ENCODE data around the gene BEGAIN. TPM values are rescaled to one million over a fixed set of nuclear protein-coding genes. Genes with fewer than 3 reads are reported as not detected.

The BEGAIN gene
- total and polyA plus RNA-seq, 2 donors = 0.42 to 1.0 TPM

DNA sequence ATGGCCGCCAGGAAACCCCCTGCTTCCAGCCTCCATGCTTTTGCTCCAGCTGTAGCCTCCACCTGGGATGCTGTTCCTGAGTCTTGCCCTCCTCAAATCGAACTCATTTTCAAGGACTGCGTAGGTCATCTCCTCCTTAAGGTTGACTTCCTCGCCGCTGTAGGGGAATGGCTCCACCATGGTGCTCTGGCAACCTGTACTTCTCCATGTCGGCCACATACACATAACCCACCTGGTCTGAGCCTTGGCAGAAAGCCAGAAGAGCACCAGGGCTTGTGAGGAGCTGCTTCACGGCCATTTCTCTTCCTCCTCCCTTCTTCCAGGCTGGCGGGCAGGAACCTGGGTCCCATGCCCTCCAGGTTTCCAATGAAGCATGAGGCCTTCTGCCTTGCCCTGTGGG, 36.7 kb upstream of the BEGAIN start:
- Histone ChIP-seq H3K27me3 (ENCODE audit: control insufficient read depth in 2 of 2, insufficient read depth in 1 of 2, low read length in 1 of 2) (peaks cover 0 to 3% of the 10 kb centered on the region in 2 donors), H3K27ac (ENCODE audit: low read depth in 1 of 2, low read length in 1 of 2) (no peak overlapping the region), H3K9me3 (ENCODE audit: control insufficient read depth in 2 of 2, insufficient read depth in 1 of 2, low read length in 1 of 2) (no peaks in the 10 kb centered on the region), H3K4me3 (ENCODE audit: low read length in 2 of 2) (no peak overlapping the region), H3K4me1 (ENCODE audit: control insufficient read depth in 2 of 2, insufficient read depth in 2 of 2, low read length in 2 of 2) (peaks cover 0 to 1% of the 10 kb centered on the region in 2 donors), H3K36me3 (ENCODE audit: control insufficient read depth in 2 of 2, insufficient read depth in 2 of 2, low read length in 1 of 2) (no peaks in the 10 kb centered on the region)
- 91% methylated on average over 8 of the region's 8 CpGs for WGBS
- DNase-seq (ENCODE audit: low read depth in 6 of 9, low spot score in 9 of 9) = no peak

DNA sequence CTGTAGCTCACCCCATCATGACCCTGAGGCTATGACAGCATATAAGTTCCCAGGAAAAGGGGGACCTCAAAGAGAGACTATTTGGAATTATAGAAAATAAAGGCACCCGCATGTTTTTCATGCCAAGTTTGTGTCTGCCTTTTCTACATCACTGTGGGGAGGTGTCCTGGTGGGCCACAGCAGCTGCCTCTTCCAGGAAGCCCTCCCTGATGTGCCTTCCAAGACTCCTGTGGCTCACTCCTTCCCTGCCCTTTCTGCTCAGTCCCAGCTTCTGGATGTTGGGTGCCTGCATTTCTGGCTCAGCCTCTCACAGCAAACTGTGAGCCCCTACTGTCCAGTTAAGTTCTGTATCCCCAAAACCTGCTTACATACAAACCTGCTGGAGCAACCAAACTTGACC, 36.3 kb upstream of the BEGAIN start:
- WGBS = 100% methylated on average over 1 of the region's 1 CpG
- H3K36me3 ChIP-seq (ENCODE audit: control insufficient read depth in 2 of 2, insufficient read depth in 2 of 2, low read length in 1 of 2) = no peaks in the 10 kb centered on the region

DNA sequence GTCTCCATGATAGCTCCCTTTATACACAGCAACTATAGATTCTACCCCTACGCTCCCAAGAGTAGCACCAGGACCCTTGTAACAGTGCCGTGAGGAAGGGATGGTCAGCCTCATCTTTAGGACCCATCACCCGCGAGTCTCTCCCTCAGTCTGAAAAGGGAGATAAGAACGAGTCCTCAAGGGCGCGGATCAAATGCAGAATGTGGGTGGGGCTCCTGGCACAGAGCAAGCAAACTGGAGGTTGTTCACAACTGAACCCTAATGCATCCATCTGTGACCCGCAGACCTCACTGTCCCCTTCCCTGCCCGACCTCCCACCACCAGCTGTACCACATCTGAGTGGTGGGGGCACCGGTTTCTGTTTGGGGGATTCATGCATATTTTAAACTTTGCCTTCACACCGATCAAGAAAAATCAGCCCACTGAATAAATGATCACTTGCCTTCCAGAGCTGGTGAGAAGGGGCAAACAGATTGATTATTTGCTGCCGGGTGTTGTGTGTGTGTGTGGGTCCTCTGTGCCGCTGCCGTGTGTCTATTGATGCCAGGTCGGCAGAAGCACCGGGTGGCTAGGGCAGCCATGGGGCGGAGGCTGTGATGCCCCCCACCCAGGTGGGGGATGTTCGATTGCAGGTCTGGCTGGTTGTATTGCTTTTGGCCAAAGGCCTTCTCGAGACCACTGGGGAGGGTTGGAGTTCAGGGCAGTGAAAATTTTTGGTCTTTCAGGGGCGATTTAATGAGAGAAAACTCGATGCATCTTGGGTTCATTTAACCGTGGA, 35.7 kb upstream of the BEGAIN start:
- DNase-seq (ENCODE audit: low read depth in 6 of 9, low spot score in 9 of 9) = no peak

More for the DNA sequence above, 36.3 kb upstream of the BEGAIN start:
- Histone ChIP-seq H3K4me1 (ENCODE audit: control insufficient read depth in 2 of 2, insufficient read depth in 2 of 2, low read length in 2 of 2) (peaks cover 2 to 5% of the 10 kb centered on the region in 2 donors), H3K9me3 (ENCODE audit: control insufficient read depth in 2 of 2, insufficient read depth in 1 of 2, low read length in 1 of 2) (no peaks in the 10 kb centered on the region), H3K27ac (ENCODE audit: low read depth in 1 of 2, low read length in 1 of 2) (no peak overlapping the region), H3K27me3 (ENCODE audit: control insufficient read depth in 2 of 2, insufficient read depth in 1 of 2, low read length in 1 of 2) (peaks cover 0 to 3% of the 10 kb centered on the region in 2 donors), H3K4me3 (ENCODE audit: low read length in 2 of 2) (no peak overlapping the region)
- DNase-seq (ENCODE audit: low read depth in 6 of 9, low spot score in 9 of 9) = no peak

DNA sequence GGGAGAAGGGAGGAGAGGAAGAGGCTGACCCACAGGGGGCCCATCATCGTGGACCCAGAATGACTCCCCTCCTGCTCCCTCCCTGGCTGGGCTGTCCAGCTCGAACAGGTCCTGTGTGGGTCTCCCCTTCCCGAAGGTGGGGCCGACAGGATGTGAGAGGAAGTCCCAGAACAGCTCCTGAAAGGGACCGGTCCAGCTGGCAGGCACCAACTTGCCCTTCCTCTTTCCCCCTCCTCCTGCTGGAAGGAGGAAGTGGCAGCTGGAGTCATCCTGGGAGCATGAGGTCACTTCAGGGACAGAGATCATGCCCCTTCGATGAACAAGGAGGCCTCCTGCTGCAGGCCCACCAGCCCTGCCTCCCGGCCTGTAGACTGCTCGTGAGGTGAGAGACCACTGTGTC, 35.0 kb upstream of the BEGAIN start:
- Histone ChIP-seq H3K36me3 (ENCODE audit: control insufficient read depth in 2 of 2, insufficient read depth in 2 of 2, low read length in 1 of 2) (no peaks in the 10 kb centered on the region), H3K4me3 (ENCODE audit: low read length in 2 of 2) (no peak overlapping the region), H3K27ac (ENCODE audit: low read depth in 1 of 2, low read length in 1 of 2) (no peak overlapping the region), H3K27me3 (ENCODE audit: control insufficient read depth in 2 of 2, insufficient read depth in 1 of 2, low read length in 1 of 2) (peaks cover 0 to 3% of the 10 kb centered on the region in 2 donors), H3K9me3 (ENCODE audit: control insufficient read depth in 2 of 2, insufficient read depth in 1 of 2, low read length in 1 of 2) (no peaks in the 10 kb centered on the region), H3K4me1 (ENCODE audit: control insufficient read depth in 2 of 2, insufficient read depth in 2 of 2, low read length in 2 of 2) (peaks cover 14 to 18% of the 10 kb centered on the region in 2 donors)
- whole genome bisulfite sequencing = 57% methylated on average over 8 of the region's 8 CpGs
- DNase-seq (ENCODE audit: low read depth in 6 of 9, low spot score in 9 of 9) = no peak

More for the DNA sequence above, 35.7 kb upstream of the BEGAIN start:
- whole genome bisulfite sequencing = 95% methylated on average over 22 of the region's 22 CpGs
- H3K4me1 ChIP-seq (ENCODE audit: control insufficient read depth in 2 of 2, insufficient read depth in 2 of 2, low read length in 2 of 2) = peaks cover 7 to 12% of the 10 kb centered on the region in 2 donors
- H3K27me3 ChIP-seq (ENCODE audit: control insufficient read depth in 2 of 2, insufficient read depth in 1 of 2, low read length in 1 of 2) = peaks cover 0 to 3% of the 10 kb centered on the region in 2 donors
- no peak overlapping the region for H3K4me3 ChIP-seq (ENCODE audit: low read length in 2 of 2)
- H3K9me3 ChIP-seq (ENCODE audit: control insufficient read depth in 2 of 2, insufficient read depth in 1 of 2, low read length in 1 of 2) = no peaks in the 10 kb centered on the region
- H3K27ac ChIP-seq (ENCODE audit: low read depth in 1 of 2, low read length in 1 of 2) = no peak overlapping the region
- no peaks in the 10 kb centered on the region for H3K36me3 ChIP-seq (ENCODE audit: control insufficient read depth in 2 of 2, insufficient read depth in 2 of 2, low read length in 1 of 2)

DNA sequence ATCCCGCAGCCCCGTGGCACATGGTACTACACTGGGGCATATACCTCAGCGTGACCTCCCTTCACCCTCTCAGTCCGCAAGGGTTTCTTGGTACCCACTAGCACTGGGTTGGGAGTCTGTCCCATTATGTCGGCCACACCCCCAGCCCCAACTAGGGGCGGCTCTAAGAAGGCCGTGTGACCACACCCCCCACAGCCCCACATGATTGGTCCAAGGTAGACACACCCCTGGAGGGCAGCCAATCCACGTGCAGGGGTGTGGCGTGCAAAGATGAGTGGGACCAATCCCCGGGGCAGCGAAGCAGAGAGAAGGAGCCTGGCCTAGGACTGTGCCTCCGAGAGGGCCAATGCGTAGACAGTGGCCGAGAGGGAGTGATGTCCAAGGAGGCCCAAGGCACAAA, 34.6 kb upstream of the BEGAIN start:
- 94% methylated on average over 14 of the region's 14 CpGs for WGBS
- Histone ChIP-seq H3K9me3 (ENCODE audit: control insufficient read depth in 2 of 2, insufficient read depth in 1 of 2, low read length in 1 of 2) (no peaks in the 10 kb centered on the region), H3K27me3 (ENCODE audit: control insufficient read depth in 2 of 2, insufficient read depth in 1 of 2, low read length in 1 of 2) (peaks cover 0 to 3% of the 10 kb centered on the region in 2 donors), H3K4me3 (ENCODE audit: low read length in 2 of 2) (no peak overlapping the region), H3K4me1 (ENCODE audit: control insufficient read depth in 2 of 2, insufficient read depth in 2 of 2, low read length in 2 of 2) (peaks cover 17 to 22% of the 10 kb centered on the region in 2 donors), H3K27ac (ENCODE audit: low read depth in 1 of 2, low read length in 1 of 2) (no peak overlapping the region), H3K36me3 (ENCODE audit: control insufficient read depth in 2 of 2, insufficient read depth in 2 of 2, low read length in 1 of 2) (no peaks in the 10 kb centered on the region)
- no peak for DNase-seq (ENCODE audit: low read depth in 6 of 9, low spot score in 9 of 9)

DNA sequence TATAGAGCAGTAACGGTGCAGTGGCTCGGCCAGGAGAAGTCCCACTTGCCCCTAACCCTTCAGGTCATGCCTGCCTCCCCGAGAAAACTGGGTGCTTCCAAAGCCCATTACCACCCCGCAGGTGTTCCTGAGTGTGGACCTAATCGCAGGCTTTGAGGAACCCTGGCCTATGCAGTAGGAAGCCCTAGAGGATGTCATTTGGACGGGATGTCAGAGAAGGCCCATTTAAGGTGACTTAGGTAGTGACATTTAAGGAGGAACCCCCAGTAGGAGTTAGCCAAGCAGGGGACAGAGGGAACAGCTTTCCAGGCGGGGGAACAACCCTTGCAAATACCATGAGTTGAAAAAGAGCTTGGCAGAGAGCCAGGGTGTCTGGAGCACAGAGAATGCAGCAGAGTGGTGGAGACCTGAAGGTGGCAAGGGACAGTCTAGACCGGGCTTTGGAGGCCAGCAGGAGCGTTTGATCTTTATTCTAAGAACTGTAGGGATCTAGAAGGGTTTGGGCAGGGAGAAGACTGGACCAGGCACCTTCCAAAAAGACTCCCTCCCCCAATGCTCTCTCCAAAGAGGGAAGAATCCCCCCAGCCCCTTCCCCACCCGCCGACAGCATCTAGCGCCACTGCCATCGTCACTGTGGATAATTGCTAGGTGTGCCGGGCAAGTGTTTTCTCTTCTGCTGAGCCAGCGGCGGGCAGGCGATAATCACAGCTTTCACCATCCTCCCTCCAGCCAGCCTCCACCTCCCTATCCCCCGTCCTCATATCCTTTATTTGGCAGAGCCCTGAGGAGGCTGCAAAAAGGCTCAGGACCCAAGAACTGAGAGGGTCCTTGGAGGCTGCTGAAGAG, 33.3 kb upstream of the BEGAIN start:
- H3K36me3 ChIP-seq (ENCODE audit: control insufficient read depth in 2 of 2, insufficient read depth in 2 of 2, low read length in 1 of 2) = no peaks in the 10 kb centered on the region
- H3K27me3 ChIP-seq (ENCODE audit: control insufficient read depth in 2 of 2, insufficient read depth in 1 of 2, low read length in 1 of 2) = peaks cover 0 to 3% of the 10 kb centered on the region in 2 donors
- no peak overlapping the region for H3K4me3 ChIP-seq (ENCODE audit: low read length in 2 of 2)
- no peak for DNase-seq (ENCODE audit: low read depth in 6 of 9, low spot score in 9 of 9)
- H3K9me3 ChIP-seq (ENCODE audit: control insufficient read depth in 2 of 2, insufficient read depth in 1 of 2, low read length in 1 of 2) = no peaks in the 10 kb centered on the region
- 97% methylated on average over 18 of the region's 18 CpGs for WGBS
- no peak overlapping the region for H3K27ac ChIP-seq (ENCODE audit: low read depth in 1 of 2, low read length in 1 of 2)
- peaks cover 18 to 22% of the 10 kb centered on the region in 2 donors for H3K4me1 ChIP-seq (ENCODE audit: control insufficient read depth in 2 of 2, insufficient read depth in 2 of 2, low read length in 2 of 2)

DNA sequence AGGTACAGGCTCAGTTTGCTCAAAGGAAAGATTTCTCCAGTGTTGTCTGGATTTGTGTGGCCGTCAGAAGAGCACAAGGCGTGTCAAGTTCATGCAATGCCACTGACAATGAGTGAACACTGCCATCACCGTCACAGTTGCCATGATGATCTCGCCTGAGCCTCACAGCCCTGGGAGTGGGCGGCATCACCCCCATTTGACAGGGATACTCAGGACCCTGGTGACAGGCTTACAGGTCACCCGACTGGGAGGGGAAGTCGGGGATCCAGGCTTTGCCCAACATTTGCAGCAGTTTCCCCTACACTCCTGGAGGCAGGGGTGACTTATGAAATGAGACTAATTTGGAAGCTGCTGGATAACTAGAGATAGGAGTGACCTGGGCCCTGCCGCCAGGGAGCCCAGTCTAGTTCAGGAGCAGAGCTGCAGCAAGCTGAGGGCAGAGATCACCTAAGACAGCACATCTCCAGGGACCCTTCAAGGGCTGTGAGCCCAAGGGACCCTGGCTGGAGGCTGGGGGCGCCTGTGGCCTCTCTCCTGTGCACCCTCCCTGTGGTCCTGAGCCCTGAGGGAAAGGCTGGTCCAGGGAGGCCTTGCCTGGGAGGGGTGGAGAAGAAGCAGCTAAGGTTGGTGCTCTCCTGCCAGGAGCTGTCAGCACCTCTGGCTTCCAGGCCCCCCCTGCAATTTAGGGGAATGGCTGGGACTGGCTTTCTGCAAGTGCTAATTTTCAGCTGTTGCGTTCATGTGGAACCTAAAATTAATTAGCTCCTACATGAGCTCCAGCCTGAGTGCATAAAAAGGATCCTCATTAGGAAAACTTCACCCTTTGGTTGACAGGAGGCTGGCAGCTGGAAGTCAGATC, 32.4 kb upstream of the BEGAIN start:
- no peaks in the 10 kb centered on the region for H3K9me3 ChIP-seq (ENCODE audit: control insufficient read depth in 2 of 2, insufficient read depth in 1 of 2, low read length in 1 of 2)
- H3K36me3 ChIP-seq (ENCODE audit: control insufficient read depth in 2 of 2, insufficient read depth in 2 of 2, low read length in 1 of 2) = no peaks in the 10 kb centered on the region
- H3K4me3 ChIP-seq (ENCODE audit: low read length in 2 of 2) = no peak overlapping the region
- 95% methylated on average over 10 of the region's 10 CpGs for WGBS
- peaks cover 0 to 3% of the 10 kb centered on the region in 2 donors for H3K27me3 ChIP-seq (ENCODE audit: control insufficient read depth in 2 of 2, insufficient read depth in 1 of 2, low read length in 1 of 2)
- no peak overlapping the region for H3K27ac ChIP-seq (ENCODE audit: low read depth in 1 of 2, low read length in 1 of 2)
- DNase-seq (ENCODE audit: low read depth in 6 of 9, low spot score in 9 of 9) = no peak
- peaks cover 18 to 22% of the 10 kb centered on the region in 2 donors for H3K4me1 ChIP-seq (ENCODE audit: control insufficient read depth in 2 of 2, insufficient read depth in 2 of 2, low read length in 2 of 2)

DNA sequence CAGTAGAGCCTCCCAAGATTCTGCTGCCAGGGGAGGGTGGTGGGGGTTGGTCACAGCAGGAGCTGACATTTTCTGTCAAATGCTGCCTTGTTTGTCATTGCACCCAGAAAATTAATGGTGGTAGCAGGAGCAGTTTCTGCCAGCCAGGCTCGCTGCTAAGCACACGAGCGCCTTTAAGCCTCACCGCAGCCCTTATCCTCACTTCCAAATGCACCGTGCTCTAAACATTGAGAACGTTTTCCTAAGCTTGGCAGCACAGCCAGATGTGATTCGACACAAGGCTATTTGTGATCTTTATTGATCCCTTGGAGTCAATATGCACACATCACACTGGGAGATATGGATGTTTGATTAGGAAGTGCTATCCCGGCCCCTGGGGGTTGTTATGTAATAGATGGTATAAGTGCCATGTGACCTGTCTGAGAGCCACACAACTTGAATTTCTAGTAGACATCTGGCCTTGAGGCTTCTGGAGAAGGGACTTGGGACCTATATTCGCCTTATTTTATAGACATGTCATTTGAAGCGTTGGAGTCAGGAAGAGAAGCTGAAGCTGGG, 31.6 kb upstream of the BEGAIN start:
- no peak overlapping the region for H3K27ac ChIP-seq (ENCODE audit: low read depth in 1 of 2, low read length in 1 of 2)
- no peaks in the 10 kb centered on the region for H3K9me3 ChIP-seq (ENCODE audit: control insufficient read depth in 2 of 2, insufficient read depth in 1 of 2, low read length in 1 of 2)
- DNase-seq (ENCODE audit: low read depth in 6 of 9, low spot score in 9 of 9) = no peak
- H3K36me3 ChIP-seq (ENCODE audit: control insufficient read depth in 2 of 2, insufficient read depth in 2 of 2, low read length in 1 of 2) = no peaks in the 10 kb centered on the region
- no peak overlapping the region for H3K4me3 ChIP-seq (ENCODE audit: low read length in 2 of 2)
- no peaks in the 10 kb centered on the region for H3K27me3 ChIP-seq (ENCODE audit: control insufficient read depth in 2 of 2, insufficient read depth in 1 of 2, low read length in 1 of 2)
- peaks cover 18 to 22% of the 10 kb centered on the region in 2 donors for H3K4me1 ChIP-seq (ENCODE audit: control insufficient read depth in 2 of 2, insufficient read depth in 2 of 2, low read length in 2 of 2)
- WGBS = 66% methylated on average over 10 of the region's 10 CpGs
